Natural killer cell treated with Interleukin-12 subunit alpha and Interleukin-12 subunit beta and Interleukin-15 and Interleukin-18, amount 100 ng/mL, for 72 hours (primary cell): Measurements from ENCODE around the gene XRCC5. TPM values are rescaled to one million over a fixed set of nuclear protein-coding genes. Genes with fewer than 3 reads are reported as not detected.
"Not testable (repeated sequence)": the region's sequence is repeated elsewhere in the genome, so short reads cannot be mapped to it uniquely, and the experiment has no call there.

Experiments used
- ATAC-seq, 2 donors: fragments of 150-1000 bp; cut with Tn5 transposase in 1 of 2; sonication (Bioruptor Pico), chemical (Tn5 transposase) in 1 of 2; 2 replicates each; pipeline ENCODE4 v1.10.0; 2021
- DNase-seq: peaks from one replicate; pipeline ENCODE4 v3.0.0; 2022; ENCODE audit warnings: low spot score
- H3K27ac Mint-ChIP-seq, 2 donors: 1 replicate in 1 of 2; 2 replicates in 1 of 2; pipeline ENCODE4 v1.8.0; 2022; ENCODE audit warnings: mixed read lengths in 2 of 2, mild to moderate bottlenecking in 1 of 2, moderate library complexity in 1 of 2
- H3K27me3 Mint-ChIP-seq, 2 donors: 1 replicate in 1 of 2; 2 replicates in 1 of 2; pipeline ENCODE4 v1.8.0; 2022; ENCODE audit warnings: mixed read lengths in 2 of 2
- H3K36me3 Mint-ChIP-seq: one replicate; pipeline ENCODE4 v1.8.0; 2022; ENCODE audit warnings: mixed read lengths
- H3K4me1 Mint-ChIP-seq, 2 donors: 1 replicate in 1 of 2; 2 replicates in 1 of 2; pipeline ENCODE4 v1.8.0; 2022; ENCODE audit warnings: low read depth in 2 of 2, mixed read lengths in 2 of 2, mild to moderate bottlenecking in 1 of 2
- H3K4me3 Mint-ChIP-seq: one replicate; pipeline ENCODE4 v1.8.0; 2022; ENCODE audit warnings: mixed read lengths
- H3K9me3 Mint-ChIP-seq: 2 replicates; pipeline ENCODE4 v1.8.0; 2022; ENCODE audit warnings: mixed read lengths
- total RNA-seq, 2 donors: library from RNA; stranded (reverse); gene quantifications; one replicate each; pipeline ENCODE4 v1.2.3, GENCODE V29; 2022

Gene XRCC5
- total RNA-seq, 2 donors from 2014 or later: 454 to 500 TPM

GRCh38 chr2:216080048-216080447 is 29.1 kb upstream of the XRCC5 start:
- not testable (repeated sequence) for H3K36me3 Mint-ChIP-seq, H3K27ac Mint-ChIP-seq, ATAC-seq, H3K27me3 Mint-ChIP-seq, H3K9me3 Mint-ChIP-seq, DNase-seq, H3K4me3 Mint-ChIP-seq
- H3K4me1 Mint-ChIP-seq: peaks cover 36 to 38% of the 10 kb centered on the region in 2 donors

GRCh38 chr2:216081012-216081411 is 28.1 kb upstream of the XRCC5 start:
- Mint-ChIP-seq H3K4me1 (peaks cover 36 to 38% of the 10 kb centered on the region in 2 donors), H3K4me3 (peak overlapping the region; percentile 95), H3K36me3 (no peaks in the 10 kb centered on the region), H3K9me3 (no peaks in the 10 kb centered on the region), H3K27me3 (no peaks in the 10 kb centered on the region), H3K27ac (peak overlapping the region; percentile 69 to 97)
- peak in 1 of 2 donors; percentile 1 for ATAC-seq
- no peak for DNase-seq

- DNase-seq (peak; percentile 85), ATAC-seq (peak; percentile 99)
- Mint-ChIP-seq H3K27ac (peak within 1 kb of the TSS; percentile 69 to 97), H3K36me3 (no peaks in the 10 kb centered on the region), H3K4me1 (peaks cover 37 to 40% of the 10 kb centered on the region in 2 donors), H3K27me3 (no peaks in the 10 kb centered on the region), H3K4me3 (peak within 1 kb of the TSS; percentile 95), H3K9me3 (no peaks in the 10 kb centered on the region)
These were observed 27.5 kb upstream of the XRCC5 start, which contains the start of the genes PECR and TMEM169 for GRCh38 chr2:216081487-216082116. Gene PECR (minus strand): TSS chr2:216081809. CDS start chr2:216081741, 68 bp downstream. Gene TMEM169 (plus strand): TSS chr2:216081919. CDS start chr2:216095964, 14,045 bp downstream.

GRCh38 chr2:216082117-216082711 is 26.9 kb upstream of the XRCC5 start:
- peaks cover 41 to 44% of the 10 kb centered on the region in 2 donors for H3K4me1 Mint-ChIP-seq
- H3K27me3 Mint-ChIP-seq: no peaks in the 10 kb centered on the region
- no peaks in the 10 kb centered on the region for H3K9me3 Mint-ChIP-seq
- ATAC-seq (peak in 1 of 2 donors; percentile 14), DNase-seq (no peak)
- H3K36me3 Mint-ChIP-seq: no peaks in the 10 kb centered on the region
- H3K4me3 Mint-ChIP-seq: peak overlapping the region; percentile 95
- peak overlapping the region; percentile 69 to 97 for H3K27ac Mint-ChIP-seq

- Mint-ChIP-seq H3K27me3 (no peaks in the 10 kb centered on the region), H3K4me3 (peak overlapping the region; percentile 95), H3K9me3 (no peaks in the 10 kb centered on the region), H3K4me1 (peaks cover 41 to 44% of the 10 kb centered on the region in 2 donors), H3K36me3 (no peaks in the 10 kb centered on the region), H3K27ac (peak overlapping the region; percentile 6 to 97)
- ATAC-seq (no peak), DNase-seq (no peak)
These were observed 26.3 kb upstream of the XRCC5 start for GRCh38 chr2:216082805-216083204.

GRCh38 chr2:216083464-216084281 is 25.5 kb upstream of the XRCC5 start:
- no peak for ATAC-seq
- no peaks in the 10 kb centered on the region for H3K27me3 Mint-ChIP-seq
- H3K27ac Mint-ChIP-seq: peak overlapping the region; percentile 72 to 97
- no peak for DNase-seq
- peaks cover 41 to 45% of the 10 kb centered on the region in 2 donors for H3K4me1 Mint-ChIP-seq
- H3K9me3 Mint-ChIP-seq: no peaks in the 10 kb centered on the region
- H3K36me3 Mint-ChIP-seq: no peaks in the 10 kb centered on the region
- H3K4me3 Mint-ChIP-seq: no peak overlapping the region

- ATAC-seq (no peak), DNase-seq (no peak)
- H3K4me3 Mint-ChIP-seq: peak overlapping the region; percentile 63
- H3K27ac Mint-ChIP-seq: peak overlapping the region; percentile 72 to 90
- H3K4me1 Mint-ChIP-seq: peaks cover 45 to 50% of the 10 kb centered on the region in 2 donors
- no peaks in the 10 kb centered on the region for H3K9me3 Mint-ChIP-seq
- no peaks in the 10 kb centered on the region for H3K36me3 Mint-ChIP-seq
- H3K27me3 Mint-ChIP-seq: no peaks in the 10 kb centered on the region
These were observed 24.6 kb upstream of the XRCC5 start for GRCh38 chr2:216084547-216084946.

GRCh38 chr2:216086207-216086893 is 22.8 kb upstream of the XRCC5 start:
- ATAC-seq (no peak), DNase-seq (no peak)
- Mint-ChIP-seq H3K4me1 (peaks cover 51 to 53% of the 10 kb centered on the region in 2 donors), H3K36me3 (peaks cover 5% of the 10 kb centered on the region), H3K9me3 (peaks cover 4% of the 10 kb centered on the region), H3K27me3 (no peaks in the 10 kb centered on the region), H3K27ac (peak overlapping the region; percentile 69 to 90), H3K4me3 (no peak overlapping the region)

GRCh38 chr2:216090369-216090786 is 18.8 kb upstream of the XRCC5 start:
- Mint-ChIP-seq H3K9me3 (peaks cover 4% of the 10 kb centered on the region), H3K4me3 (peak overlapping the region; percentile 68), H3K27ac (peak overlapping the region; percentile 76 to 91), H3K27me3 (no peaks in the 10 kb centered on the region), H3K36me3 (peaks cover 5% of the 10 kb centered on the region), H3K4me1 (peaks cover 24 to 26% of the 10 kb centered on the region in 2 donors)
- ATAC-seq: peak; percentile 78 to 88
- no peak for DNase-seq

GRCh38 chr2:216092646-216093045 is 16.5 kb upstream of the XRCC5 start:
- DNase-seq (no peak), ATAC-seq (no peak)
- Mint-ChIP-seq H3K27ac (peak overlapping the region in 1 of 2 donors; percentile 38), H3K9me3 (peaks cover 4% of the 10 kb centered on the region), H3K27me3 (no peaks in the 10 kb centered on the region), H3K4me3 (no peak overlapping the region), H3K36me3 (peaks cover 5% of the 10 kb centered on the region), H3K4me1 (peaks cover 17 to 19% of the 10 kb centered on the region in 2 donors)

GRCh38 chr2:216094701-216095100 is 14.4 kb upstream of the XRCC5 start:
- H3K4me3 Mint-ChIP-seq: no peak overlapping the region
- H3K27ac Mint-ChIP-seq: no peak overlapping the region
- H3K9me3 Mint-ChIP-seq: peaks cover 4% of the 10 kb centered on the region
- peaks cover 5% of the 10 kb centered on the region for H3K36me3 Mint-ChIP-seq
- H3K4me1 Mint-ChIP-seq: peaks cover 10 to 13% of the 10 kb centered on the region in 2 donors
- ATAC-seq (no peak), DNase-seq (no peak)
- no peaks in the 10 kb centered on the region for H3K27me3 Mint-ChIP-seq

- Mint-ChIP-seq H3K4me1 (no peaks in the 10 kb centered on the region), H3K4me3 (no peak overlapping the region), H3K27ac (no peak overlapping the region), H3K36me3 (no peaks in the 10 kb centered on the region), H3K27me3 (no peaks in the 10 kb centered on the region), H3K9me3 (no peaks in the 10 kb centered on the region)
- ATAC-seq (peak; percentile 32 to 48), DNase-seq (no peak)
These were observed 10.5 kb upstream of the XRCC5 start for GRCh38 chr2:216098421-216099334.
